ENCODE results near the gene NOMO2. TPM values are rescaled to one million over a fixed set of nuclear protein-coding genes. Genes with fewer than 3 reads are reported as not detected.
A peak's percentile ranks its signal among the peaks of the same experiment; 100 is the strongest.
"Not testable (repeated sequence)": the region's sequence is repeated elsewhere in the genome, so short reads cannot be mapped to it uniquely, and the experiment has no call there.

NOMO2 gene
- polyA plus RNA-seq (ENCODE audit: insufficient read length in 3 of 3) = 10 to 100 TPM; 86.4 to 97.0 (median 91.2) TPM

GRCh38 chr16:18561727-18562314 is at the start of gene NOMO2:
NOMO2 (minus strand) TSS chr16:18562097; CDS start chr16:18562040, 57 bp downstream.
- not testable (repeated sequence) for DNase-seq (ENCODE audit: low read depth in 3 of 3, low spot score in 2 of 3)

- DNase-seq (ENCODE audit: low read depth in 3 of 3, low spot score in 2 of 3) = not testable (repeated sequence)
These were observed 48.4 kb upstream of the NOMO2 start for GRCh38 chr16:18610147-18610803.

GRCh38 chr16:18608271-18608670 is 46.4 kb upstream of the NOMO2 start:
- not testable (repeated sequence) for DNase-seq (ENCODE audit: low read depth in 3 of 3, low spot score in 2 of 3)

- not testable (repeated sequence) for DNase-seq (ENCODE audit: low read depth in 3 of 3, low spot score in 2 of 3)
These were observed 41.8 kb upstream of the NOMO2 start for GRCh38 chr16:18603572-18604246.

GRCh38 chr16:18598582-18598981 is 36.7 kb upstream of the NOMO2 start:
- DNase-seq (ENCODE audit: low read depth in 3 of 3, low spot score in 2 of 3) = not testable (repeated sequence)

- not testable (repeated sequence) for DNase-seq (ENCODE audit: low read depth in 3 of 3, low spot score in 2 of 3)
These were observed 35.8 kb upstream of the NOMO2 start for GRCh38 chr16:18597734-18598133.

- DNase-seq (ENCODE audit: low read depth in 3 of 3, low spot score in 2 of 3) = peak in 1 of 3 donors; percentile 8
These were observed 35.4 kb upstream of the NOMO2 start for GRCh38 chr16:18597319-18597718.

GRCh38 chr16:18595796-18596195 is 33.9 kb upstream of the NOMO2 start:
- DNase-seq (ENCODE audit: low read depth in 3 of 3, low spot score in 2 of 3) = not testable (repeated sequence)

GRCh38 chr16:18594880-18595279 is 33.0 kb upstream of the NOMO2 start:
- DNase-seq (ENCODE audit: low read depth in 3 of 3, low spot score in 2 of 3) = not testable (repeated sequence)

GRCh38 chr16:18593904-18594303 is 32.0 kb upstream of the NOMO2 start:
- not testable (repeated sequence) for DNase-seq (ENCODE audit: low read depth in 3 of 3, low spot score in 2 of 3)

GRCh38 chr16:18592982-18593381 is 31.1 kb upstream of the NOMO2 start:
- not testable (repeated sequence) for DNase-seq (ENCODE audit: low read depth in 3 of 3, low spot score in 2 of 3)

GRCh38 chr16:18591908-18592307 is 30.0 kb upstream of the NOMO2 start:
- not testable (repeated sequence) for DNase-seq (ENCODE audit: low read depth in 3 of 3, low spot score in 2 of 3)

- not testable (repeated sequence) for DNase-seq (ENCODE audit: low read depth in 3 of 3, low spot score in 2 of 3)
These were observed 29.5 kb upstream of the NOMO2 start for GRCh38 chr16:18591441-18591840.

- not testable (repeated sequence) for DNase-seq (ENCODE audit: low read depth in 3 of 3, low spot score in 2 of 3)
These were observed 27.9 kb upstream of the NOMO2 start for GRCh38 chr16:18589806-18590205.

- not testable (repeated sequence) for DNase-seq (ENCODE audit: low read depth in 3 of 3, low spot score in 2 of 3)
These were observed 25.0 kb upstream of the NOMO2 start for GRCh38 chr16:18586560-18587540.

GRCh38 chr16:18585789-18586188 is 23.9 kb upstream of the NOMO2 start:
- DNase-seq (ENCODE audit: low read depth in 3 of 3, low spot score in 2 of 3) = not testable (repeated sequence)

- no peak for DNase-seq (ENCODE audit: low read depth in 3 of 3, low spot score in 2 of 3)
These were observed 21.0 kb upstream of the NOMO2 start for GRCh38 chr16:18582902-18583301.

- not testable (repeated sequence) for DNase-seq (ENCODE audit: low read depth in 3 of 3, low spot score in 2 of 3)
These were observed 18.5 kb upstream of the NOMO2 start for GRCh38 chr16:18580396-18580795.

- DNase-seq (ENCODE audit: low read depth in 3 of 3, low spot score in 2 of 3) = not testable (repeated sequence)
These were observed 17.4 kb upstream of the NOMO2 start for GRCh38 chr16:18579261-18579660.

- not testable (repeated sequence) for DNase-seq (ENCODE audit: low read depth in 3 of 3, low spot score in 2 of 3)
These were observed 16.0 kb upstream of the NOMO2 start for GRCh38 chr16:18577942-18578341.
